Panc1 (cell line): Measurements from ENCODE around the gene GMEB2.

Source experiments
- CTCF ChIP-seq: fragments of 450-650 bp; IDR thresholded peaks from 2 replicates; pipeline ENCODE4 v1.5.1; 2017; ENCODE audit warnings: mild to moderate bottlenecking
- POLR2AphosphoS5 ChIP-seq: IDR thresholded peaks from 2 replicates; pipeline ENCODE4 v1.6.1; 2012; ENCODE audit warnings: mild to moderate bottlenecking, low read depth, low read length, moderate library complexity
- TCF7L2 ChIP-seq: IDR thresholded peaks from 2 replicates; pipeline ENCODE4 v1.6.1; 2011; ENCODE audit warnings: mild to moderate bottlenecking, low read depth, low read length, inconsistent platforms

GRCh38 chr20:63589261-63590217 lies 37.4 kb downstream of the GMEB2 start:
- TF ChIP-seq CTCF: no peak
- TF ChIP-seq TCF7L2: no peak
- TF ChIP-seq POLR2AphosphoS5: no peak
